GM12878 (cell line): ENCODE results near the gene COA5. TPM values are rescaled to one million over a fixed set of nuclear protein-coding genes. Genes with fewer than 3 reads are reported as not detected.

Experiments used
- ATAC-seq: fragments of 200-7000 bp; cut with Tn5 transposase; 3 replicates; pipeline ENCODE4 v1.9.1; 2020; ENCODE audit warnings: mild to moderate bottlenecking, moderate library complexity
- BruUV-seq: library from RNA; stranded (reverse); fragments of 400-500 nt; replicated peaks from 2 replicates; lab custom pipeline; 2021; lab: Mats Ljungman, UMichigan
- CTCF ChIA-PET: fragments of 300-600 bp; sonication (Branson Sonifier 250); formaldehyde crosslinking; extraction: SDS; loops from one replicate; lab custom pipeline; 2021; ENCODE audit warnings: inconsistent platforms; lab: Yijun Ruan, JAX
- POLR2A ChIA-PET: fragments of 350-600 bp; formaldehyde crosslinking; extraction: SDS; loops from one replicate; lab custom pipeline; 2021; ENCODE audit warnings: inconsistent platforms; lab: Charles Lee
- RAD21 ChIA-PET: fragments of 300-600 bp; sonication (Branson Sonifier 250); formaldehyde crosslinking; loops from one replicate; lab custom pipeline; 2023; ENCODE audit warnings: antibody characterized with exemption; ENCODE audit not compliant: unreplicated experiment; lab: Charles Lee
- SMC1A ChIA-PET: fragments of 300-600 bp; sonication (Branson Sonifier 250); formaldehyde crosslinking; loops from one replicate; lab custom pipeline; 2023; ENCODE audit not compliant: unreplicated experiment, uncharacterized antibody; lab: Charles Lee
- DNase-seq: peaks from one replicate; pipeline ENCODE4 v3.0.0-alpha.2; 2011; ENCODE audit warnings: low read depth, low spot score
- FAIRE-seq: peaks from 3 replicates; lab custom pipeline; 2011; peaks lifted over from hg19 to GRCh38; lab: Jason Lieb, UNC
- H2AFZ ChIP-seq: 2 replicates; pipeline ENCODE4 v1.6.0; 2011; ENCODE audit warnings: low read depth, low read length, control low read depth; ENCODE audit not compliant: control insufficient read depth
- H3K27ac ChIP-seq: 2 replicates; pipeline ENCODE4 v1.5.1; 2011; ENCODE audit warnings: control low read depth; ENCODE audit not compliant: control insufficient read depth, insufficient read depth
- H3K27me3 ChIP-seq, 2 experiments: replicated peaks in 1 of 2; 2 replicates each; pipeline versions ENCODE4 v1.6.0 to v1.6.1; 2011; ENCODE audit warnings: low read length in 1 of 2; ENCODE audit not compliant: control insufficient read depth in 2 of 2, insufficient read depth in 2 of 2
- H3K36me3 ChIP-seq, 2 experiments: 2 replicates each; pipeline ENCODE4 v1.5.1; 2011; ENCODE audit warnings: low read length in 1 of 2; ENCODE audit not compliant: control insufficient read depth in 2 of 2, insufficient read depth in 2 of 2
- H3K4me1 ChIP-seq: 2 replicates; pipeline ENCODE4 v1.6.1; 2011; ENCODE audit warnings: mild to moderate bottlenecking, low read length, moderate library complexity, mixed read lengths; ENCODE audit not compliant: control insufficient read depth, insufficient read depth
- H3K4me2 ChIP-seq: 2 replicates; pipeline ENCODE4 v1.6.0; 2011; ENCODE audit warnings: control low read depth; ENCODE audit not compliant: control insufficient read depth, insufficient read depth
- H3K4me3 ChIP-seq: fragments of 200-600 bp; sonication (generic); 2 replicates; pipeline ENCODE4 v1.5.1; 2016
- H3K79me2 ChIP-seq: 2 replicates; pipeline ENCODE4 v1.6.0; 2011; ENCODE audit warnings: low read length; ENCODE audit not compliant: control insufficient read depth, insufficient read depth
- H3K9ac ChIP-seq: 2 replicates; pipeline ENCODE4 v1.8.0; 2011; ENCODE audit warnings: low read length, control low read depth, mixed read lengths; ENCODE audit not compliant: control insufficient read depth, insufficient read depth
- H3K9me3 ChIP-seq: replicated peaks from 3 replicates; pipeline ENCODE4 v1.5.1; 2011; ENCODE audit warnings: mild to moderate bottlenecking, low read length; ENCODE audit not compliant: control insufficient read depth, insufficient read depth
- H4K20me1 ChIP-seq: 2 replicates; pipeline ENCODE4 v1.6.0; 2011; ENCODE audit not compliant: control insufficient read depth, insufficient read depth
- ASH2L ChIP-seq: fragments of 300-600, 200-600 bp; sonication (generic); IDR thresholded peaks from 2 replicates; pipeline ENCODE4 v1.6.1; 2017; ENCODE audit warnings: low read depth, mild to moderate bottlenecking, borderline replicate concordance
- EZH2 ChIP-seq: IDR thresholded peaks from 2 replicates; pipeline ENCODE4 v1.6.1; 2012; ENCODE audit warnings: low read depth, mild to moderate bottlenecking, control low read depth, inconsistent platforms, low read length, borderline replicate concordance; ENCODE audit not compliant: control insufficient read depth
- MEF2A ChIP-seq: IDR thresholded peaks from 2 replicates; pipeline ENCODE4 v1.6.1; 2011; ENCODE audit warnings: low read depth, mild to moderate bottlenecking, low read length, moderate library complexity; ENCODE audit not compliant: insufficient read depth
- MYB ChIP-seq: fragments of 150-350 bp; IDR thresholded peaks from 2 replicates; pipeline ENCODE4 v1.6.1; 2014; ENCODE audit warnings: mild to moderate bottlenecking, low read depth, low read length, borderline replicate concordance
- SIN3A ChIP-seq: IDR thresholded peaks from 2 replicates; pipeline ENCODE4 v1.6.1; 2012; ENCODE audit warnings: low read depth, low read length, improper control_type of control experiment
- SUZ12 ChIP-seq: fragments of 200-600 bp; sonication (generic); IDR thresholded peaks from one replicate; pipeline ENCODE4 v1.6.1; 2018; ENCODE audit warnings: antibody characterized with exemption, mild to moderate bottlenecking; ENCODE audit not compliant: unreplicated experiment
- WGBS: methylation state at CpG from one replicate; pipeline ENCODE4 v1.1.6; 2016; ENCODE audit warnings: low lambda C conversion rate; ENCODE audit not compliant: insufficient replicate concordance, insufficient coverage; ENCODE audit errors: missing lambda C conversion rate; 5-methylcytosine and 5-hydroxymethylcytosine counted together
- in situ Hi-C: fragments of 300-500 bp; cut with MboI; formaldehyde crosslinking; loops from 9 replicates; pipeline ENCODE4 v1.14.3; 2018; ENCODE audit warnings: mixed read lengths
- intact Hi-C: fragments of 100-400 bp; cut with micrococcal nuclease; formaldehyde crosslinking; loops from one replicate; pipeline ENCODE4 v1.14.2; 2022; ENCODE audit not compliant: unreplicated experiment
- polyA plus RNA-seq, 11 experiments: library from polyadenylated mRNA; depleted of rRNA in 4 of 11; unstranded in 6 of 11; stranded (reverse) in 5 of 11; fragments of >200 nt; fragmentation: Nextera tagmentation in 4 of 11; fragmentation: Illumina TruSeq in 1 of 11; extraction: Ambion mirVana in 4 of 11; extraction: Trizol in 1 of 11; gene quantifications; 1 replicate in 1 of 11; 2 replicates in 10 of 11; pipeline versions ENCODE4 v1.2.1 to v1.2.3, GENCODE V29; 2011 to 2016; ENCODE audit warnings: inconsistent platforms in 2 of 11, missing spikeins in 2 of 11, low read depth in 1 of 11
- total RNA-seq, 4 experiments: library from RNA; depleted of rRNA in 3 of 4; stranded (reverse); fragments of >200 nt in 3 of 4; fragmentation: Illumina TruSeq in 1 of 4; extraction: Trizol in 1 of 4; gene quantifications; 2 replicates each; pipeline versions ENCODE4 v1.2.1 to v1.2.3, GENCODE V29; 2013 to 2021
- TF ChIP-seq, protein P1 (sequence below): IDR thresholded peaks from 2 replicates; pipeline ENCODE4 v1.6.1; 2012; ENCODE audit warnings: low read depth, low read length, improper control_type of control experiment
- TF ChIP-seq, protein P2 (sequence below): IDR thresholded peaks from 2 replicates; pipeline ENCODE4 v1.6.1; 2012; ENCODE audit warnings: improper control_type of control experiment, low read depth, low read length; ENCODE audit not compliant: insufficient replicate concordance
- TF ChIP-seq, protein P3 (sequence below): fragments of 450-650 bp; IDR thresholded peaks from 2 replicates; pipeline ENCODE4 v1.6.1; 2016; ENCODE audit warnings: mild to moderate bottlenecking
- TF ChIP-seq, protein P4 (sequence below): fragments of 450-650 bp; IDR thresholded peaks from 2 replicates; pipeline ENCODE4 v1.6.1; 2018; ENCODE audit warnings: borderline replicate concordance, mild to moderate bottlenecking; ENCODE audit not compliant: partially characterized antibody

The COA5 gene
- total and polyA plus RNA-seq, 10 of the 15 experiments (the other 5 are each of a cell fraction or from before 2014, with no cell fraction given) = 20.7 to 63.3 (median 37.9) TPM

DNA sequence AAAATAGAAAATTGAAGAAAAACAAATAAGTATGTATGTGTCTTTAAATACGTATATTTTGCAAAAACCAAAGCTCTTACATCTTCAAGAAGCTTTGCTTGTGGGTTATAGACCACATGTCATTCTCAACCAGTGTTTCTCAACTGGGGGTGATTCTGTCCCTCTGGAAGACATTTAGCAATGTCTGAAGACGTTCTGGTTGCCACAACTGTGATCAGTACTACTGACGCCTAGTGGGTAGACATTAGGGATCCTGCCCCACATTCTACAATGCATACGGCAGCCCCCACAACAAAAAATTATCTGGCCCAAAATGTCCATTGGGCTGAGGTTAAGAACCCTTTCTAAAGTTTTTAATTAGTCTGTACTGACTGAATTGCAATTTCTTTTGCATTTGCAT lies 48.5 kb upstream of the COA5 start:
- TF ChIP-seq, protein P1, sequence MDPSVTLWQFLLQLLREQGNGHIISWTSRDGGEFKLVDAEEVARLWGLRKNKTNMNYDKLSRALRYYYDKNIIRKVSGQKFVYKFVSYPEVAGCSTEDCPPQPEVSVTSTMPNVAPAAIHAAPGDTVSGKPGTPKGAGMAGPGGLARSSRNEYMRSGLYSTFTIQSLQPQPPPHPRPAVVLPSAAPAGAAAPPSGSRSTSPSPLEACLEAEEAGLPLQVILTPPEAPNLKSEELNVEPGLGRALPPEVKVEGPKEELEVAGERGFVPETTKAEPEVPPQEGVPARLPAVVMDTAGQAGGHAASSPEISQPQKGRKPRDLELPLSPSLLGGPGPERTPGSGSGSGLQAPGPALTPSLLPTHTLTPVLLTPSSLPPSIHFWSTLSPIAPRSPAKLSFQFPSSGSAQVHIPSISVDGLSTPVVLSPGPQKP = no peak
- TF ChIP-seq, protein P2, sequence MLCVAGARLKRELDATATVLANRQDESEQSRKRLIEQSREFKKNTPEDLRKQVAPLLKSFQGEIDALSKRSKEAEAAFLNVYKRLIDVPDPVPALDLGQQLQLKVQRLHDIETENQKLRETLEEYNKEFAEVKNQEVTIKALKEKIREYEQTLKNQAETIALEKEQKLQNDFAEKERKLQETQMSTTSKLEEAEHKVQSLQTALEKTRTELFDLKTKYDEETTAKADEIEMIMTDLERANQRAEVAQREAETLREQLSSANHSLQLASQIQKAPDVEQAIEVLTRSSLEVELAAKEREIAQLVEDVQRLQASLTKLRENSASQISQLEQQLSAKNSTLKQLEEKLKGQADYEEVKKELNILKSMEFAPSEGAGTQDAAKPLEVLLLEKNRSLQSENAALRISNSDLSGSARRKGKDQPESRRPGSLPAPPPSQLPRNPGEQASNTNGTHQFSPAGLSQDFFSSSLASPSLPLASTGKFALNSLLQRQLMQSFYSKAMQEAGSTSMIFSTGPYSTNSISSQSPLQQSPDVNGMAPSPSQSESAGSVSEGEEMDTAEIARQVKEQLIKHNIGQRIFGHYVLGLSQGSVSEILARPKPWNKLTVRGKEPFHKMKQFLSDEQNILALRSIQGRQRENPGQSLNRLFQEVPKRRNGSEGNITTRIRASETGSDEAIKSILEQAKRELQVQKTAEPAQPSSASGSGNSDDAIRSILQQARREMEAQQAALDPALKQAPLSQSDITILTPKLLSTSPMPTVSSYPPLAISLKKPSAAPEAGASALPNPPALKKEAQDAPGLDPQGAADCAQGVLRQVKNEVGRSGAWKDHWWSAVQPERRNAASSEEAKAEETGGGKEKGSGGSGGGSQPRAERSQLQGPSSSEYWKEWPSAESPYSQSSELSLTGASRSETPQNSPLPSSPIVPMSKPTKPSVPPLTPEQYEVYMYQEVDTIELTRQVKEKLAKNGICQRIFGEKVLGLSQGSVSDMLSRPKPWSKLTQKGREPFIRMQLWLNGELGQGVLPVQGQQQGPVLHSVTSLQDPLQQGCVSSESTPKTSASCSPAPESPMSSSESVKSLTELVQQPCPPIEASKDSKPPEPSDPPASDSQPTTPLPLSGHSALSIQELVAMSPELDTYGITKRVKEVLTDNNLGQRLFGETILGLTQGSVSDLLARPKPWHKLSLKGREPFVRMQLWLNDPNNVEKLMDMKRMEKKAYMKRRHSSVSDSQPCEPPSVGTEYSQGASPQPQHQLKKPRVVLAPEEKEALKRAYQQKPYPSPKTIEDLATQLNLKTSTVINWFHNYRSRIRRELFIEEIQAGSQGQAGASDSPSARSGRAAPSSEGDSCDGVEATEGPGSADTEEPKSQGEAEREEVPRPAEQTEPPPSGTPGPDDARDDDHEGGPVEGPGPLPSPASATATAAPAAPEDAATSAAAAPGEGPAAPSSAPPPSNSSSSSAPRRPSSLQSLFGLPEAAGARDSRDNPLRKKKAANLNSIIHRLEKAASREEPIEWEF = no peak
- TF ChIP-seq MYB (no peak), ASH2L (no peak), SIN3A (no peak), MEF2A (no peak), SUZ12 (no peak), EZH2 (no peak)
- TF ChIP-seq, protein P3, sequence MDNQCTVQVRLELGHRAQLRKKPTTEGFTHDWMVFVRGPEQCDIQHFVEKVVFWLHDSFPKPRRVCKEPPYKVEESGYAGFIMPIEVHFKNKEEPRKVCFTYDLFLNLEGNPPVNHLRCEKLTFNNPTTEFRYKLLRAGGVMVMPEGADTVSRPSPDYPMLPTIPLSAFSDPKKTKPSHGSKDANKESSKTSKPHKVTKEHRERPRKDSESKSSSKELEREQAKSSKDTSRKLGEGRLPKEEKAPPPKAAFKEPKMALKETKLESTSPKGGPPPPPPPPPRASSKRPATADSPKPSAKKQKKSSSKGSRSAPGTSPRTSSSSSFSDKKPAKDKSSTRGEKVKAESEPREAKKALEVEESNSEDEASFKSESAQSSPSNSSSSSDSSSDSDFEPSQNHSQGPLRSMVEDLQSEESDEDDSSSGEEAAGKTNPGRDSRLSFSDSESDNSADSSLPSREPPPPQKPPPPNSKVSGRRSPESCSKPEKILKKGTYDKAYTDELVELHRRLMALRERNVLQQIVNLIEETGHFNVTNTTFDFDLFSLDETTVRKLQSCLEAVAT = no peak
- TF ChIP-seq, protein P4, sequence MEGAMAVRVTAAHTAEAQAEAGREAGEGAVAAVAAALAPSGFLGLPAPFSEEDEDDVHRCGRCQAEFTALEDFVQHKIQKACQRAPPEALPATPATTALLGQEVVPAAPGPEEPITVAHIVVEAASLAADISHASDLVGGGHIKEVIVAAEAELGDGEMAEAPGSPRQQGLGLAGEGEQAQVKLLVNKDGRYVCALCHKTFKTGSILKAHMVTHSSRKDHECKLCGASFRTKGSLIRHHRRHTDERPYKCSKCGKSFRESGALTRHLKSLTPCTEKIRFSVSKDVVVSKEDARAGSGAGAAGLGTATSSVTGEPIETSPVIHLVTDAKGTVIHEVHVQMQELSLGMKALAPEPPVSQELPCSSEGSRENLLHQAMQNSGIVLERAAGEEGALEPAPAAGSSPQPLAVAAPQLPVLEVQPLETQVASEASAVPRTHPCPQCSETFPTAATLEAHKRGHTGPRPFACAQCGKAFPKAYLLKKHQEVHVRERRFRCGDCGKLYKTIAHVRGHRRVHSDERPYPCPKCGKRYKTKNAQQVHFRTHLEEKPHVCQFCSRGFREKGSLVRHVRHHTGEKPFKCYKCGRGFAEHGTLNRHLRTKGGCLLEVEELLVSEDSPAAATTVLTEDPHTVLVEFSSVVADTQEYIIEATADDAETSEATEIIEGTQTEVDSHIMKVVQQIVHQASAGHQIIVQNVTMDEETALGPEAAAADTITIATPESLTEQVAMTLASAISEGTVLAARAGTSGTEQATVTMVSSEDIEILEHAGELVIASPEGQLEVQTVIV = no peak
- TF ChIP-seq, all 136 proteins: peak for 0
- SMC1A ChIA-PET = interaction anchor here (0.7 to 1.7 kb wide), 5 partner anchors 11 to 181 kb away, joined by 3 to 7 read pairs (median 3); no protein-coding TSS in a partner anchor
- RAD21 ChIA-PET = interaction anchor here (0.8 to 1.9 kb wide), 3 partner anchors 52 to 101 kb away, joined by 3 to 4 read pairs (median 3); partner anchors contain the start of gene MGAT4A
- Histone ChIP-seq H3K27me3 (no peaks in the 10 kb centered on the region), H3K27ac (no peak overlapping the region), H3K4me2 (no peak overlapping the region), H3K9ac (no peak overlapping the region), H3K4me3 (no peak overlapping the region), H3K9me3 (no peaks in the 10 kb centered on the region), H2AFZ (no peak overlapping the region), H3K79me2 (no peaks in the 10 kb centered on the region), H4K20me1 (no peaks in the 10 kb centered on the region), H3K4me1 (no peaks in the 10 kb centered on the region), H3K36me3 (no peaks in the 10 kb centered on the region)
- intact Hi-C loops = no loop called here
- DNase-seq (no peak), FAIRE-seq (no peak), ATAC-seq (no peak)
- in situ Hi-C loops = no loop called here
- POLR2A ChIA-PET = interaction anchor here (0.7 kb wide), 1 partner anchor 414 kb away, joined by 3 read pairs; no protein-coding TSS in a partner anchor
- CTCF ChIA-PET = interaction anchor here (0.7 to 1.5 kb wide), 7 partner anchors 12 to 180 kb away, joined by 3 to 7 read pairs (median 3); no protein-coding TSS in a partner anchor
- 63% methylated on average over 4 of the region's 4 CpGs for WGBS
- BruUV-seq = no TSS peak
